ENCODE data around the gene PRR22. TPM values are rescaled to one million over a fixed set of nuclear protein-coding genes. Genes with fewer than 3 reads are reported as not detected.
"Not testable (repeated sequence)": the region's sequence is repeated elsewhere in the genome, so short reads cannot be mapped to it uniquely, and the experiment has no call there.

The PRR22 gene
- total RNA-seq, 1 experiment from 2014 or later, result 13.5 TPM

DNA sequence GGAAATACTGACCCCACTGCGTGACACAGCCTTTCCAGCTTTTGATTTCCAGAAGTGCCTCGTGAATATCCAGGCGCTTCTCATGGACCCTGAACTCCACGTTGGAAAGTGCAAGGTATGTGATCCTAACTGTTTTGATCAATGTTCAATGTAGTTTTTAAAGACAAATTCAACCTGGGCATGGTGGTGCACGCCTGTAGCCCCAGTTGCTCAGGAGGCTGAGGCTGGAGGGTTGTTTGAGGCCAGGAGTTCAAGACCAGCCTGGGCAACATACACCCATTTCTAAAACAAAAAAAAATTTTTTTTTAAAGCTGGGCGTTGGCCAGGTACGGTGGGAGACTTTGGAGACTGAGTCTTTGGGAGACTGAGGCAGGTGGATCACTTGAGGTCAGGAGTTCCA is 32.8 kb downstream of the PRR22 start:
- ChIA-PET RAD21 (ENCODE audit: low non-redundant PET in 1 of 2, low total read pairs in 2 of 2, uncharacterized antibody in 2 of 2, unreplicated experiment in 2 of 2) (interaction anchor here in 1 of 2 experiments (0.7 kb wide), 1 partner anchor 11 kb away, joined by 3 read pairs; no protein-coding TSS in a partner anchor), POLR2A (no interaction called here), CTCF (no interaction called here)
- Histone ChIP-seq H3K9me2 (ENCODE audit: insufficient read depth) (no peaks in the 10 kb centered on the region), H3K27me3 (ENCODE audit: insufficient read depth, low read length) (no peaks in the 10 kb centered on the region), H3K79me2 (ENCODE audit: insufficient read depth, low read length) (no peaks in the 10 kb centered on the region), H3K4me1 (ENCODE audit: control insufficient read depth in 1 of 2, insufficient read depth in 2 of 2, low read length in 2 of 2) (no peaks in the 10 kb centered on the region), H3K4me2 (ENCODE audit: low read length) (no peak overlapping the region), H3K27ac (ENCODE audit: low read depth, low read length) (no peak overlapping the region), H3K9ac (ENCODE audit: low read length) (no peak overlapping the region), H2AFZ (ENCODE audit: low read depth, low read length, poor library complexity, severe bottlenecking) (no peak overlapping the region), H3K36me3 (ENCODE audit: control insufficient read depth in 1 of 2, insufficient read depth in 2 of 2, low read length in 2 of 2) (no peaks in the 10 kb centered on the region), H3K9me3 (ENCODE audit: control insufficient read depth in 1 of 2, insufficient read depth in 1 of 2, low read depth in 1 of 2, low read length in 2 of 2) (no peaks in the 10 kb centered on the region), H4K20me1 (ENCODE audit: insufficient read depth) (no peaks in the 10 kb centered on the region), H3K4me3 (replicated peaks in 1 of 2; ENCODE audit: low read depth in 1 of 2, low read length in 2 of 2) (no peak overlapping the region)
- TF ChIP-seq EGR1 (IDR thresholded peaks at IDR 0.05; ENCODE audit: low read depth), result no peak
- TF ChIP-seq RAD21 (IDR thresholded peaks at IDR 0.05; ENCODE audit: low read depth), result no peak
- TF ChIP-seq CBX3 (IDR thresholded peaks at IDR 0.05; ENCODE audit: low read depth), result no peak
- TF ChIP-seq ZNF274 (IDR thresholded peaks at IDR 0.05; ENCODE audit: low read depth, low read length), result no peak
- ATAC-seq (no peak), DNase-seq (ENCODE audit: low read depth, low spot score) (no peak)
- BruUV-seq (replicated peaks), result no TSS peak
- intact Hi-C loops (cut with micrococcal nuclease), result no loop called here

- Histone ChIP-seq H3K9me2 (ENCODE audit: insufficient read depth) (no peaks in the 10 kb centered on the region), H3K27ac (ENCODE audit: low read depth, low read length) (no peak overlapping the region), H3K79me2 (ENCODE audit: insufficient read depth, low read length) (no peaks in the 10 kb centered on the region), H3K4me3 (replicated peaks in 1 of 2; ENCODE audit: low read depth in 1 of 2, low read length in 2 of 2) (no peak overlapping the region), H3K4me2 (ENCODE audit: low read length) (no peak overlapping the region), H3K27me3 (ENCODE audit: insufficient read depth, low read length) (no peaks in the 10 kb centered on the region), H3K36me3 (ENCODE audit: control insufficient read depth in 1 of 2, insufficient read depth in 2 of 2, low read length in 2 of 2) (no peaks in the 10 kb centered on the region), H3K9me3 (ENCODE audit: control insufficient read depth in 1 of 2, insufficient read depth in 1 of 2, low read depth in 1 of 2, low read length in 2 of 2) (no peaks in the 10 kb centered on the region), H3K4me1 (ENCODE audit: control insufficient read depth in 1 of 2, insufficient read depth in 2 of 2, low read length in 2 of 2) (no peaks in the 10 kb centered on the region), H4K20me1 (ENCODE audit: insufficient read depth) (no peaks in the 10 kb centered on the region), H2AFZ (ENCODE audit: low read depth, low read length, poor library complexity, severe bottlenecking) (no peak overlapping the region), H3K9ac (ENCODE audit: low read length) (no peak overlapping the region)
- RAD21 ChIA-PET (ENCODE audit: low non-redundant PET in 1 of 2, low total read pairs in 2 of 2, uncharacterized antibody in 2 of 2, unreplicated experiment in 2 of 2), result no interaction called here
- TF ChIP-seq, protein P1, sequence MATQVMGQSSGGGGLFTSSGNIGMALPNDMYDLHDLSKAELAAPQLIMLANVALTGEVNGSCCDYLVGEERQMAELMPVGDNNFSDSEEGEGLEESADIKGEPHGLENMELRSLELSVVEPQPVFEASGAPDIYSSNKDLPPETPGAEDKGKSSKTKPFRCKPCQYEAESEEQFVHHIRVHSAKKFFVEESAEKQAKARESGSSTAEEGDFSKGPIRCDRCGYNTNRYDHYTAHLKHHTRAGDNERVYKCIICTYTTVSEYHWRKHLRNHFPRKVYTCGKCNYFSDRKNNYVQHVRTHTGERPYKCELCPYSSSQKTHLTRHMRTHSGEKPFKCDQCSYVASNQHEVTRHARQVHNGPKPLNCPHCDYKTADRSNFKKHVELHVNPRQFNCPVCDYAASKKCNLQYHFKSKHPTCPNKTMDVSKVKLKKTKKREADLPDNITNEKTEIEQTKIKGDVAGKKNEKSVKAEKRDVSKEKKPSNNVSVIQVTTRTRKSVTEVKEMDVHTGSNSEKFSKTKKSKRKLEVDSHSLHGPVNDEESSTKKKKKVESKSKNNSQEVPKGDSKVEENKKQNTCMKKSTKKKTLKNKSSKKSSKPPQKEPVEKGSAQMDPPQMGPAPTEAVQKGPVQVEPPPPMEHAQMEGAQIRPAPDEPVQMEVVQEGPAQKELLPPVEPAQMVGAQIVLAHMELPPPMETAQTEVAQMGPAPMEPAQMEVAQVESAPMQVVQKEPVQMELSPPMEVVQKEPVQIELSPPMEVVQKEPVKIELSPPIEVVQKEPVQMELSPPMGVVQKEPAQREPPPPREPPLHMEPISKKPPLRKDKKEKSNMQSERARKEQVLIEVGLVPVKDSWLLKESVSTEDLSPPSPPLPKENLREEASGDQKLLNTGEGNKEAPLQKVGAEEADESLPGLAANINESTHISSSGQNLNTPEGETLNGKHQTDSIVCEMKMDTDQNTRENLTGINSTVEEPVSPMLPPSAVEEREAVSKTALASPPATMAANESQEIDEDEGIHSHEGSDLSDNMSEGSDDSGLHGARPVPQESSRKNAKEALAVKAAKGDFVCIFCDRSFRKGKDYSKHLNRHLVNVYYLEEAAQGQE (IDR thresholded peaks at IDR 0.05; ENCODE audit: low read depth), result no peak
- no peak for TF ChIP-seq RAD21 (IDR thresholded peaks at IDR 0.05; ENCODE audit: low read depth)
- BruUV-seq (replicated peaks), result no TSS peak
- no peak for DNase-seq (ENCODE audit: low read depth, low spot score)
- intact Hi-C loops (cut with micrococcal nuclease), result no loop called here
- POLR2A ChIA-PET, result no interaction called here
- ATAC-seq, result no peak
- CTCF ChIA-PET, result no interaction called here
These were observed 35.0 kb downstream of the PRR22 start for GRCh38 chr19:5749505-5749904.

DNA sequence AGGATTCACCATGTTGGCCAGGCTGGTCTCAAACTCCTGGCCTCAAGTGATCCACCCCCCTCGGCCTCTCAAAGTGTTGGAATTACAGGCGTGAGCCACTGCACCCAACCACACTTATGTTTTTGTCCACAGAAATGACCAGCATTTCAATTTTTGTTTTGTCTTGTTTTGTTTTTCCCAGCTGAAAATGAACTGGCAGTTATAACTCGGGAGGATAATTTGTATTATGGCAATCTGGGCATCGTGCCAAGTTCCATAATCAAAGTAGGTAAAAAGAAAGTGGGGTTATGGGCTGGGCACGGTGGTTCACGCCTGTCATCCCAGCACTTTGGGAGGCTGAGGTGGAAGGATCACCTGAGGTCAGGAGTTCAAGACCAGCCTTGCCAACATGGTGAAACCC is 35.6 kb downstream of the PRR22 start:
- H3K79me2 ChIP-seq (ENCODE audit: insufficient read depth, low read length); H3K9me2 ChIP-seq (ENCODE audit: insufficient read depth); H3K27ac ChIP-seq (ENCODE audit: low read depth, low read length); intact Hi-C loops (cut with micrococcal nuclease); DNase-seq (ENCODE audit: low read depth, low spot score); H4K20me1 ChIP-seq (ENCODE audit: insufficient read depth); H3K4me1 ChIP-seq (ENCODE audit: control insufficient read depth in 1 of 2, insufficient read depth in 2 of 2, low read length in 2 of 2); H3K36me3 ChIP-seq (ENCODE audit: control insufficient read depth in 1 of 2, insufficient read depth in 2 of 2, low read length in 2 of 2); H2AFZ ChIP-seq (ENCODE audit: low read depth, low read length, poor library complexity, severe bottlenecking); H3K9me3 ChIP-seq (ENCODE audit: control insufficient read depth in 1 of 2, insufficient read depth in 1 of 2, low read depth in 1 of 2, low read length in 2 of 2); H3K9ac ChIP-seq (ENCODE audit: low read length); RAD21 ChIA-PET (ENCODE audit: low non-redundant PET in 1 of 2, low total read pairs in 2 of 2, uncharacterized antibody in 2 of 2, unreplicated experiment in 2 of 2); POLR2A ChIA-PET; H3K4me2 ChIP-seq (ENCODE audit: low read length); H3K27me3 ChIP-seq (ENCODE audit: insufficient read depth, low read length); ATAC-seq; H3K4me3 ChIP-seq (replicated peaks in 1 of 2; ENCODE audit: low read depth in 1 of 2, low read length in 2 of 2); BruUV-seq (replicated peaks): not testable (repeated sequence)
- CTCF ChIA-PET, result interaction anchor here (0.7 to 0.9 kb wide), 2 partner anchors 29 to 55 kb away, joined by 3 to 7 read pairs; partner anchors contain the start of genes CATSPERD and LONP1

Measured in HCT116 (cell line).